HL-60 (cell line): Measurements from ENCODE around the gene ETV6.

ENCODE experiments used
- DNase-seq, 2 experiments: peaks; one replicate each; pipeline ENCODE4 v3.0.0-alpha.2; 2010 to 2020; ENCODE audit warnings: low read depth in 1 of 2, low spot score in 1 of 2
- H3K27ac ChIP-seq: fragments of 250-450 bp; sonication (Bioruptor Pico); replicated peaks from 2 replicates; pipeline ENCODE4 v1.5.1; 2020; ENCODE audit warnings: mild to moderate bottlenecking, moderate library complexity
- H3K27me3 ChIP-seq: fragments of 250-450 bp; sonication (Bioruptor Pico); 2 replicates; pipeline ENCODE4 v1.5.1; 2021; ENCODE audit warnings: mild to moderate bottlenecking, moderate library complexity; ENCODE audit not compliant: insufficient read depth, poor library complexity, severe bottlenecking
- H3K4me3 ChIP-seq: replicated peaks from 2 replicates; pipeline ENCODE4 v1.5.1; 2011; ENCODE audit warnings: mild to moderate bottlenecking, control low read depth, low read length; ENCODE audit not compliant: insufficient read depth
- GABPA ChIP-seq: IDR thresholded peaks from 2 replicates; pipeline ENCODE4 v1.6.1; 2012; ENCODE audit warnings: low read depth
- POLR2AphosphoS5 ChIP-seq: IDR thresholded peaks from 2 replicates; pipeline ENCODE4 v1.6.1; 2012; ENCODE audit warnings: low read depth
- SPI1 ChIP-seq: IDR thresholded peaks from 2 replicates; pipeline ENCODE4 v1.6.1; 2012; ENCODE audit warnings: low read depth, mild to moderate bottlenecking, borderline replicate concordance
- TF ChIP-seq, protein P1 (sequence below): IDR thresholded peaks from 2 replicates; pipeline ENCODE4 v1.6.1; 2012; ENCODE audit warnings: low read depth; ENCODE audit not compliant: insufficient replicate concordance
- TF ChIP-seq, protein P2 (sequence below): IDR thresholded peaks from one replicate; pipeline ENCODE4 v1.5.1; 2011; ENCODE audit warnings: low read length, control low read depth, inconsistent platforms; ENCODE audit not compliant: insufficient read depth

The ETV6 gene

DNA sequence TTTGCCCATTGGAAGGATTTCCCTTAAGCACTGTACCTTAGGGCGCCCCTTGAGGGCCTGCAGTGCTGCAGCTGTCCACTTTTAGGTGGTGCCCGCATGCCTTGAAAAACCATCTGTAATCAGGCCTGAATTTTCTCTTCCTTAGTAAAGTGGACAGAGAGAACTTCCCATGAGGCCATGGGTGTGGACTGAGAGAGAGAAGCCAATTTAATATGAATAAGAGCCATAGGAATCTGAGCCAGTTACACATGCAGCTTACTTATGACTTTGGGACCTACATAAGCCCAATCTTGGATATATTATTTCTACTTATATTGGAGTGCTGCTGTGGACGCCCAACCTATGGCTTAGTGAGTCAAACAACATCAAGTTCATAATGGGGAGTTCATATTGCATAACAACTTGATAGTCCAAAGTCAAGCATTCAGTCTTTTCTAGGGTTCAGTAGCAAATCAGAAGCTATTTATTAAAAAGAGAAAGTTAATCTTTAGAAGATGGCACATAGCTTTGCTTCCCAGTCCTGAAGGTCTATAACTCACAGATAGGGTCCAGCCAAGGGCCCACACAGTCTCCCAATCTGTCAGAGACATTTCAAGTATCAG lies 11.1 kb upstream of the ETV6 start:
- no peak for DNase-seq
- Histone ChIP-seq H3K4me3 (no peak overlapping the region), H3K27ac (no peak overlapping the region), H3K27me3 (no peaks in the 10 kb centered on the region)
- TF ChIP-seq, protein P1, sequence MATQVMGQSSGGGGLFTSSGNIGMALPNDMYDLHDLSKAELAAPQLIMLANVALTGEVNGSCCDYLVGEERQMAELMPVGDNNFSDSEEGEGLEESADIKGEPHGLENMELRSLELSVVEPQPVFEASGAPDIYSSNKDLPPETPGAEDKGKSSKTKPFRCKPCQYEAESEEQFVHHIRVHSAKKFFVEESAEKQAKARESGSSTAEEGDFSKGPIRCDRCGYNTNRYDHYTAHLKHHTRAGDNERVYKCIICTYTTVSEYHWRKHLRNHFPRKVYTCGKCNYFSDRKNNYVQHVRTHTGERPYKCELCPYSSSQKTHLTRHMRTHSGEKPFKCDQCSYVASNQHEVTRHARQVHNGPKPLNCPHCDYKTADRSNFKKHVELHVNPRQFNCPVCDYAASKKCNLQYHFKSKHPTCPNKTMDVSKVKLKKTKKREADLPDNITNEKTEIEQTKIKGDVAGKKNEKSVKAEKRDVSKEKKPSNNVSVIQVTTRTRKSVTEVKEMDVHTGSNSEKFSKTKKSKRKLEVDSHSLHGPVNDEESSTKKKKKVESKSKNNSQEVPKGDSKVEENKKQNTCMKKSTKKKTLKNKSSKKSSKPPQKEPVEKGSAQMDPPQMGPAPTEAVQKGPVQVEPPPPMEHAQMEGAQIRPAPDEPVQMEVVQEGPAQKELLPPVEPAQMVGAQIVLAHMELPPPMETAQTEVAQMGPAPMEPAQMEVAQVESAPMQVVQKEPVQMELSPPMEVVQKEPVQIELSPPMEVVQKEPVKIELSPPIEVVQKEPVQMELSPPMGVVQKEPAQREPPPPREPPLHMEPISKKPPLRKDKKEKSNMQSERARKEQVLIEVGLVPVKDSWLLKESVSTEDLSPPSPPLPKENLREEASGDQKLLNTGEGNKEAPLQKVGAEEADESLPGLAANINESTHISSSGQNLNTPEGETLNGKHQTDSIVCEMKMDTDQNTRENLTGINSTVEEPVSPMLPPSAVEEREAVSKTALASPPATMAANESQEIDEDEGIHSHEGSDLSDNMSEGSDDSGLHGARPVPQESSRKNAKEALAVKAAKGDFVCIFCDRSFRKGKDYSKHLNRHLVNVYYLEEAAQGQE = no peak
- TF ChIP-seq, protein P2, sequence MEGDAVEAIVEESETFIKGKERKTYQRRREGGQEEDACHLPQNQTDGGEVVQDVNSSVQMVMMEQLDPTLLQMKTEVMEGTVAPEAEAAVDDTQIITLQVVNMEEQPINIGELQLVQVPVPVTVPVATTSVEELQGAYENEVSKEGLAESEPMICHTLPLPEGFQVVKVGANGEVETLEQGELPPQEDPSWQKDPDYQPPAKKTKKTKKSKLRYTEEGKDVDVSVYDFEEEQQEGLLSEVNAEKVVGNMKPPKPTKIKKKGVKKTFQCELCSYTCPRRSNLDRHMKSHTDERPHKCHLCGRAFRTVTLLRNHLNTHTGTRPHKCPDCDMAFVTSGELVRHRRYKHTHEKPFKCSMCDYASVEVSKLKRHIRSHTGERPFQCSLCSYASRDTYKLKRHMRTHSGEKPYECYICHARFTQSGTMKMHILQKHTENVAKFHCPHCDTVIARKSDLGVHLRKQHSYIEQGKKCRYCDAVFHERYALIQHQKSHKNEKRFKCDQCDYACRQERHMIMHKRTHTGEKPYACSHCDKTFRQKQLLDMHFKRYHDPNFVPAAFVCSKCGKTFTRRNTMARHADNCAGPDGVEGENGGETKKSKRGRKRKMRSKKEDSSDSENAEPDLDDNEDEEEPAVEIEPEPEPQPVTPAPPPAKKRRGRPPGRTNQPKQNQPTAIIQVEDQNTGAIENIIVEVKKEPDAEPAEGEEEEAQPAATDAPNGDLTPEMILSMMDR = no peak
- no peak for TF ChIP-seq SPI1

DNA sequence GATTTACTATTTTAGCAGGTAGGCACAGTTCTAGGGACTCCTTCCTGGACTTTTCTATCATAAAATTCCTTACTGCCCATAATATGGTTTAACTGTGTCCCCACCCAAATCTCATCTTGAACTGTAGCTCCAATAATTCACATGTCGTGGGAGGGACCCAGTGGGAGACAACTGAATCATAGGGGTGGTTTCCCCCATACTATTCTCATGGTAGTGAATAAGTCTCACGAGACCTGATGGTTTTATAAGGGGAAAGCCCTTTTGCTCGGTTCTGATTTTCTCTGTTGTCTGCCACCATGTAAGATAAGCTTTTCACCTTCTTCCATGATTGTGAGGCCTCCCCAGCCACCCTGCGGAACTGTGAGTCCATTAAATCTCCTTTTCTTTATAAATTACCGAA lies 10.0 kb upstream of the ETV6 start:
- DNase-seq = no peak
- no peaks in the 10 kb centered on the region for H3K27me3 ChIP-seq
- TF ChIP-seq, protein P2 = no peak
- TF ChIP-seq, protein P1 = no peak
- no peak for TF ChIP-seq GABPA
- H3K4me3 ChIP-seq = no peak overlapping the region
- no peak overlapping the region for H3K27ac ChIP-seq

DNA sequence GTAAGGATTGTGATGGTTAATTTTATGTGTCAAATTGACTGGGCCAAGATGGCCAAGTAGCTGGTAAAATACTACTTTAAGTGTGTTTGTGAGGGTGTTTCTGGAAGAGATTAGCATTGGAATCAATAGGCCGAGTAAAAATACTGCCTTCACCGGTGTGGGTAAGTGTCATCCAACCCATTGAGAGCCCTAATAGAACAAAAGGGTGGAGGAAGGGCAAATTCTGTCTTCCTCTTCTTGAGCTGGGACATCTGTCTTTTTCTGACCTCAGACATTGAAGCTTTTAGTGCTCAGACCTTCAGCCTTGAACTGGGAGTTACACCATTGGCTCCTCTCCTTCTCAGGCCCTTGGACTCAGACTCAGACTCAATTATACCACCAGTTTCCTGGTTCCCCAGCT lies 8.0 kb upstream of the ETV6 start:
- no peaks in the 10 kb centered on the region for H3K27me3 ChIP-seq
- peak in 1 of 2 experiments; percentile 56 for DNase-seq
- no peak overlapping the region for H3K4me3 ChIP-seq
- TF ChIP-seq SPI1 = peak; percentile 51; the same call in 1 of the 2 replicates
- TF ChIP-seq, protein P1 = no peak
- H3K27ac ChIP-seq = no peak overlapping the region

DNA sequence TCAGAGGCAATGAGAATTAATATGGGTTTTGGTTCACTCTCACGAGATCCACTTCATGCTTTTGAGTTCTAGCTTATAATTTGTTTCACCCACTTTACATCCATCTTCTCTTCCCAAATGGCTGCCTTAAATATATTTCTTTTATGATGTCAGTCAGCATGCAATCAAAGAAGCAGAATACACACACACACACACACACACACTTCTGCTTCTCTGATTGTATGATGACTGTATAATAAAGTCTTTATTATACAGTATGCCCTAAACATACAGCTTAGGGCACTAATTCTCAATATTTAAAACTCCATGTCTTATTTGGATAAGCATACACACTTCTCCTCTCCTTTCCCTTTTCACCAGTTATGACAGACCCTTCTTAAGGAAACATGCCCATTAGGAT lies 6.7 kb upstream of the ETV6 start:
- no peak overlapping the region for H3K27ac ChIP-seq
- no peak for TF ChIP-seq POLR2AphosphoS5
- no peak for TF ChIP-seq GABPA
- TF ChIP-seq SPI1 = no peak
- TF ChIP-seq, protein P1 = no peak
- TF ChIP-seq, protein P2 = no peak

More for the DNA sequence above, 6.7 kb upstream of the ETV6 start:
- no peak overlapping the region for H3K4me3 ChIP-seq
- H3K27me3 ChIP-seq = no peaks in the 10 kb centered on the region
- no peak for DNase-seq
